NCI-H2227 treated with DMSO at 0.1 percent for 48 hours (cell line): ENCODE data around the gene INPP4B.

Experiments used
- DNase-seq: peaks from one replicate; lab custom pipeline; 2025; lab: John Stamatoyannopoulos, UW

INPP4B gene

GRCh38 chr4:142126890-142127497 is 719.1 kb downstream of the INPP4B start:
- DNase-seq = no peak

GRCh38 chr4:142124874-142125273 is 721.2 kb downstream of the INPP4B start:
- DNase-seq = no peak

GRCh38 chr4:142121448-142122350 is 724.4 kb downstream of the INPP4B start:
- DNase-seq = no peak

GRCh38 chr4:142120921-142121320 is 725.2 kb downstream of the INPP4B start:
- no peak for DNase-seq

GRCh38 chr4:142112451-142112850 is 733.6 kb downstream of the INPP4B start:
- no peak for DNase-seq

DNA sequence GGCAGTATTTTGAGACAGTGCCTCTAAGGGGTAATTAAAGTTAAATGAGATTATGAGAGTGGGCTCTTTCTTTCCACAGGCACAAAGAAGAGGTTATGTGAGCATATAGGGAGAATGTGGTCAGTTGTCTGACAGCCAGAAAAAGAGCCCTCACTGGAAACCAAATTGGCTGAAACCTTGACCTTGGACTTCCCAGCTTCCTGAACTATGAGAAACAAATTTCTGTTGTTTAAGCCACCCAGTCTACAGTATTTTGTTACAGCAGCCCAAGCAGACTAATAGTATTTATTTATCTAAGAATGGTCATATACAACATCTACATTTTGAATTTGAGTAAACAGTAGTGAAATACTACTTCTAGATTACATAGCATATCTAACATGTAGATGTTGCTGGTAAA is 736.0 kb downstream of the INPP4B start:
- no peak for DNase-seq

- no peak for DNase-seq
Observed at GRCh38 chr4:142104041-142104440, 742.1 kb downstream of the INPP4B start.

- no peak for DNase-seq
Observed at GRCh38 chr4:142101401-142101800, 744.7 kb downstream of the INPP4B start.

- DNase-seq = no peak
Observed at GRCh38 chr4:142100941-142101340, 745.2 kb downstream of the INPP4B start.

- DNase-seq = no peak
Observed at GRCh38 chr4:142098900-142099545, 747.1 kb downstream of the INPP4B start.

DNA sequence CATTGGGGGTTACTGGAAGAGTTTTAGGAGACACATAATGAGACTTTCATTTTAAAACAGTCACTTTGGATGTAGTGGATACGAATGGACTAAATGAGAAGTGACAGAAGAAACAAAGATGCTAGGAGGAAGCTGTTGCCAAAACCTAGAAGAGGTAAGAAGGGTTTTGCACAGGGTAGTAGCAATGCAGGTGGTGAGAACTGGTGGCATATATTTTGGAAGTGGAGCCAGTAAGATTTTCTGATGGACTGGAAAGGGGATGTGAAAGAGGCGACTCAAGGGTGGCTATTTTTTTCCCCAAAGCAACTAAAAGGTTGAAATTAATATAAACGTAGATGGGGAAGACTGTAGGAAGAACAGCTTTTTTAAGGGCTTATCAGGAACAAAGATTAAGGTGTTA is 747.7 kb downstream of the INPP4B start:
- DNase-seq = no peak

DNA sequence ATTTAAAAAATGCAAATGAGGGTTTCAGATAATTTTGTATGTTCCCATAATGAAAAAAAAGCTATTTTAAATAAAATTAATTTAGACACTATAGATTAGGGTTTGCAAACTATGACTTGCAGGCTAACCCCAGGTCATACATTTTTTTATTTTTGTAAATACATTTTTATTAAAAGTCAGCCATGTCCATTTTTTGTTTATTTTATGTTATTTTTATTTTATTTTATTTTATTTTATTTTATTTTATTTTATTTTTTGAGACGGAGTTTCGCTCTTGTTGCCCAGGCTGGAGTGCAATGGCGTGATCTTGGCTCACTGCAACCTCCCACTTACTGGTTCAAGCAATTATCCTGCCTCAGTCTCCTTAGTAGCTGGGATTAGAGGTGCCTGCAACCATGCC is 749.1 kb downstream of the INPP4B start:
- no peak for DNase-seq

DNA sequence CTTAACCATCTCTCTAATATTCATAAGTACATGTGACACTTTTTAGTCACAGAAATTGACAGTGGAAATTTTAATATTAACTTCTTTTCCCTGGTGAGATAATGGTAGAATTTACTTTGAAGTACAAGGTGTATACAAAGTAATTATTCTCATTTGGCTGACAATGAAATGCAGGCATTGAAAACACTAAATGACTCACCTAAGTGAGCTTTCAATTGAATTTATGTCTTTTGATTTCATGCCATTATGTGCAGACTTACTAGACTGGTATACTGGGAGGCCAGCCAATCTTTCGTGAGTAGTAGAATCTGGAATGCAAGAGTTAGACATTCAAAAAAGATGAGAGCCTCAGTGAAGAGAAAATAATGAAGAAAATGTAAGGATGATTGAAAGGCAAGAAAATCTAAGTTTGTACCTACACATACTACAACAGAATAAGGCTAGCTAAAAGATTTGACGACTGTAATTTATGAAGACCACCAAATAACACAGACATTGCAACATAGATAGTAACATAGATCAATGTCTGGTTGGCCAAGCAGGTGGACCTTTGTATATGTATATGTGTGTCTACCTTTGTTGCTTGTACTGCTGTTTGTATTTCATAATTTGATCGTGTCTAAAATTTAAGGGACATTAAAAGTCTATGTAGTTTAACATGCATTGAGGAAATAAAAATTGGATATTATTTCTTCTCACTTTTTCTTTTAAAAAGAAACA is 750.1 kb downstream of the INPP4B start:
- DNase-seq = no peak

DNA sequence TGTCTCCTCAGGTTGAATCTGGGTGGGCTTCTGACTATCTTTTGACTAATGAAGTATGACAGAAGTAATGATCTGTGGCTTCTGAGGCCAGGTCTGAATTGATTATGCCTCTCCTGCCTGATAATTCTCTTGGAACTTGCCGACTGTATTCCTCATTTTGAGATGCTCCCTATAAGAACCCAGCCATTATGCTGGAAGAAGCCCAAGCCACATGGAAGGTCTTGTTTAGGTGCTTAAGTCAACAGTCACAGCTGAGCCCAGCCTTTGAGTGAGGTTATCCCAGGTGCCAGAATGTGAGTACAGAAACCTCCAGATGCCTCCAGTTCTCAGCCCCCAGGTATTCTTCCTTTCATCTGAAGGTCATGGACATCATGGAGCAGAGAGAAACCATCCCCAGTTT is 753.2 kb downstream of the INPP4B start:
- DNase-seq = no peak

GRCh38 chr4:142091691-142092182 is 754.4 kb downstream of the INPP4B start:
- DNase-seq = no peak

GRCh38 chr4:142091085-142091513 is 755.0 kb downstream of the INPP4B start:
- no peak for DNase-seq

DNA sequence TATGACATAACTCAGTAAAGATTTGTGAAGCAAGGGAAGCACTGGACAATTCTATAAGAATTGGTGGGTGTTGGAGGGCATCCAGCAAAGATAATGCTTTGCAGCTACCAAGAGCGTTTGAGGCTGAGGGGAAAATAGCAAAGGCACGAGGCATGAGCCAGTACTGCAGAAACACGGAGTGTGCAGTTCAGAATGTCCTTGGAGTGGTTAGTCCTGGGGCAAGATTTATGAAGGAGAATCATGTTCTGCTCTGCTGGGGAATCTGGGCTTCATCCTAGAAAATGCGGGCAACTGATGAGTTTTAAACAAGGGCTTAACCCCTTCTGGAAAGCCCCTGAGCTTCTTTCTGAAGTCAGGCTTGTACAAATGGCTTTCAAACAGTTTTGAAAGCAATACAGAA is 757.2 kb downstream of the INPP4B start:
- DNase-seq = no peak

- no peak for DNase-seq
Observed at GRCh38 chr4:142085513-142086292, 760.4 kb downstream of the INPP4B start.

DNA sequence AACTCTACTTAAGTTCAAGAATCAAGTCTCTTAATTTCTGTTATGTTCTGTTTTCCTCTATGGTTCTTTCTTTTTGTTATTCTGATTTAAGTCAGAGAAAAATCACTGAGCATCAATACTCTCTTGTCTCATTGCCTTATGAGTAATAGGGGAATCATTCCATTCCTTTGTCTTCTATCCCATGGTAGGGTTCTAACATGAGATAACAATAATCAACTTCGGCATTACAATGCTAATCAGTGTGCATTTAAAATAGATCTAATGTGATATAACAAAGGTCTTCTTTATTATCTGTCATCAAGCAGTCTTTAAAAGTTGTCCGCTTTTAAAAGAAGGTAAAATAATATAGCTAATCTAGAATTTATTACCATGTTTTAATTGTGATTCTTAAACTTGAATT is 762.8 kb downstream of the INPP4B start:
- no peak for DNase-seq

GRCh38 chr4:142081025-142081424 is 765.1 kb downstream of the INPP4B start:
- DNase-seq = no peak

DNA sequence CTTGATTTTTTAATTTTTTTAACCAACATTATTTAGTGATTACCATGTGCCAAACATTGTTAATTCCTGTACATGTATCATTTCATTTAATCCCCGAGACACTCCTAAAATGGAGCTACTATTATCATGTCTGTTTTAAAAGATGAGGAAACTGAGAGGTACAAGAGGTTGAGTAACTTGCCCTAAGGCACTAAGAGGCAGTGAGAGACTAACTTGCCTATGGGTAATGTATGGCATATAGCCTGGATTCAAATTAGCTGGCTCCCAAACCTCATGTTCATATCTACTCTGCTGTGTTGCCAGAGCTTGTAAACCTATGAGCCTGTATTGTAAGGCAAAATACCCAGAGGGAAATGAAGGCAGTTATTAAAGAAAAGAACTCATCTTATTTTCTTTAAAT is 766.1 kb downstream of the INPP4B start:
- no peak for DNase-seq
